ENCODE results near the gene MRPL49. TPM values are rescaled to one million over a fixed set of nuclear protein-coding genes. Genes with fewer than 3 reads are reported as not detected.
A peak's percentile ranks its signal among the peaks of the same experiment; 100 is the strongest.

MRPL49 gene
- total and polyA plus RNA-seq, 2 of the 13 experiments (the other 11 are each of a cell fraction or from before 2014, with no cell fraction given): 39.2 to 53.3 TPM

DNA sequence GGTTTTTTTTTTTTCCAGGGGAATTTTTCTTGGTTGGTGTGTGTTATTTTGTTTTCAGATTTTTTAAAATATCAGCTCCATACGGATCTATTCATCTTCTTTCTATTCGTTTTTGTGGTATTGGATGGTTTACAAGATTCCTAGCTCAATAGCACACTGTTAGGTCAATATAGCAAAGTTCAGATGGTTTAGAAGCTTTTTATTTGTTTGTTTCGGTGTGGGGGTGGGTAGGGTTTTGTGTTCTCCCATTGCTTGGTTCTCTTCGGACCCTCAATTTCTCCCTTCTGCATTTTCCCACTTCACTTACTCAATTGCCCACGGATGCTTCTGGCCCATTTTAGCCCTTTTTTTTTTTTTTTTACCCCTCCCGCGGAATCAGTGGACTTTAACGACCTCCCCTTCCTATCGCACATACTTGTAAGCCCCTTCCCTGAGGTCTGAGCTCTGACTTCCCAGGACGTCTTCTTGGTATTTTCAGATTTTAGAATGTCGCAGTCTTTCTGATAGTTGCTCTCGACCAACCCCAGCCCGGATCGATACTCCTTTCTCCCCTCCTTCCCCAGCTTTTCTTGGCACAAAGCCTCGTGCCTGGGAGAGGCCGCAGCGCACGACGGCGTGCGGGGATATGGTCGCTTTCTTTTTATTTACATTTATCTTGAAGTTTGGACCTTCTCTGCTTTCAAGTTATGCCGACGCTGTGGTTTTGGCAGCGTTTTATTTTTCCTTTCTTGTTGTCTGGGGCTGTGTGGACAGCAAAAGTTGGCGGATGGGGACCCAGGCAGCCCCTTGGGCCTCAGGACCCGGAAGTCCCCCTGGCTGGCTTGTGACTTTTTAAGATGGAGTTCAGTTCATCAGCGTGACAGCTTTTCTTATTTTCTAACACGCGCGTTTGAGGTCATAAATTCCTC lies 43.5 kb downstream of the MRPL49 start (continued):
- TF ChIP-seq, protein P1, sequence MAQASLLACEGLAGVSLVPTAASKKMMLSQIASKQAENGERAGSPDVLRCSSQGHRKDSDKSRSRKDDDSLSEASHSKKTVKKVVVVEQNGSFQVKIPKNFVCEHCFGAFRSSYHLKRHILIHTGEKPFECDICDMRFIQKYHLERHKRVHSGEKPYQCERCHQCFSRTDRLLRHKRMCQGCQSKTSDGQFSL (CRISPR knock-in tag; IDR thresholded peaks at IDR 0.05): no peak
- TF ChIP-seq SKI (IDR thresholded peaks at IDR 0.05; ENCODE audit: partially characterized antibody): peak; percentile 50
- 0 out of 2 replicates have a peak, but pooled peaks have one; percentile 45 for TF ChIP-seq ZNF570 (CRISPR knock-in tag; IDR thresholded peaks at IDR 0.05; ENCODE audit: borderline replicate concordance)
- 0 out of 2 replicates have a peak, but pooled peaks have one; percentile 38 for TF ChIP-seq IRF2 (CRISPR knock-in tag; IDR thresholded peaks at IDR 0.05)
- TF ChIP-seq, protein P2, sequence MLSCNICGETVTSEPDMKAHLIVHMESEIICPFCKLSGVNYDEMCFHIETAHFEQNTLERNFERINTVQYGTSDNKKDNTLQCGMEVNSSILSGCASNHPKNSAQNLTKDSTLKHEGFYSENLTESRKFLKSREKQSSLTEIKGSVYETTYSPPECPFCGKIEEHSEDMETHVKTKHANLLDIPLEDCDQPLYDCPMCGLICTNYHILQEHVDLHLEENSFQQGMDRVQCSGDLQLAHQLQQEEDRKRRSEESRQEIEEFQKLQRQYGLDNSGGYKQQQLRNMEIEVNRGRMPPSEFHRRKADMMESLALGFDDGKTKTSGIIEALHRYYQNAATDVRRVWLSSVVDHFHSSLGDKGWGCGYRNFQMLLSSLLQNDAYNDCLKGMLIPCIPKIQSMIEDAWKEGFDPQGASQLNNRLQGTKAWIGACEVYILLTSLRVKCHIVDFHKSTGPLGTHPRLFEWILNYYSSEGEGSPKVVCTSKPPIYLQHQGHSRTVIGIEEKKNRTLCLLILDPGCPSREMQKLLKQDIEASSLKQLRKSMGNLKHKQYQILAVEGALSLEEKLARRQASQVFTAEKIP (CRISPR knock-in tag; IDR thresholded peaks at IDR 0.05; ENCODE audit: borderline replicate concordance): no peak
- peak; percentile 70; the same call in 1 of the 2 replicates for TF ChIP-seq ZFP36L1 (CRISPR knock-in tag; IDR thresholded peaks at IDR 0.05)
- TF ChIP-seq RFXAP (CRISPR knock-in tag; IDR thresholded peaks at IDR 0.05; ENCODE audit: borderline replicate concordance): peak; percentile 22; the same call in 1 of the 2 replicates
- TF ChIP-seq AKAP8 (CRISPR knock-in tag; IDR thresholded peaks at IDR 0.05): no peak
- TF ChIP-seq EED (CRISPR knock-in tag; IDR thresholded peaks at IDR 0.05): no peak
- TF ChIP-seq, protein P3, sequence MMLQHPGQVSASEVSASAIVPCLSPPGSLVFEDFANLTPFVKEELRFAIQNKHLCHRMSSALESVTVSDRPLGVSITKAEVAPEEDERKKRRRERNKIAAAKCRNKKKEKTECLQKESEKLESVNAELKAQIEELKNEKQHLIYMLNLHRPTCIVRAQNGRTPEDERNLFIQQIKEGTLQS (CRISPR knock-in tag; IDR thresholded peaks at IDR 0.05): no peak
- peak; percentile 86; the same call in 1 of the 2 replicates for TF ChIP-seq ZNF430 (CRISPR knock-in tag; IDR thresholded peaks at IDR 0.05)
- peak; percentile 53; the same call in 1 of the 2 replicates for TF ChIP-seq DPF2 (CRISPR knock-in tag; IDR thresholded peaks at IDR 0.05; ENCODE audit: borderline replicate concordance, low read depth)
- no peak for TF ChIP-seq ZNF670 (CRISPR knock-in tag; IDR thresholded peaks at IDR 0.05; ENCODE audit: borderline replicate concordance)
- peak; percentile 83; the same call in 1 of the 2 replicates for TF ChIP-seq ZNF605 (CRISPR knock-in tag; IDR thresholded peaks at IDR 0.05)
- TF ChIP-seq CHD4 (IDR thresholded peaks at IDR 0.05; ENCODE audit: borderline replicate concordance, low read length): peak; percentile 42
- TF ChIP-seq, protein P4, sequence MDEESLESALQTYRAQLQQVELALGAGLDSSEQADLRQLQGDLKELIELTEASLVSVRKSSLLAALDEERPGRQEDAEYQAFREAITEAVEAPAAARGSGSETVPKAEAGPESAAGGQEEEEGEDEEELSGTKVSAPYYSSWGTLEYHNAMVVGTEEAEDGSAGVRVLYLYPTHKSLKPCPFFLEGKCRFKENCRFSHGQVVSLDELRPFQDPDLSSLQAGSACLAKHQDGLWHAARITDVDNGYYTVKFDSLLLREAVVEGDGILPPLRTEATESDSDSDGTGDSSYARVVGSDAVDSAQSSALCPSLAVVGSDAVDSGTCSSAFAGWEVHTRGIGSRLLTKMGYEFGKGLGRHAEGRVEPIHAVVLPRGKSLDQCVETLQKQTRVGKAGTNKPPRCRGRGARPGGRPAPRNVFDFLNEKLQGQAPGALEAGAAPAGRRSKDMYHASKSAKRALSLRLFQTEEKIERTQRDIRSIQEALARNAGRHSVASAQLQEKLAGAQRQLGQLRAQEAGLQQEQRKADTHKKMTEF (CRISPR knock-in tag; IDR thresholded peaks at IDR 0.05): peak; percentile 84
- TF ChIP-seq CREM (IDR thresholded peaks at IDR 0.05): peak; percentile 77
- TF ChIP-seq CREM (CRISPR knock-in tag; IDR thresholded peaks at IDR 0.05): no peak
- TF ChIP-seq GATAD1 (CRISPR knock-in tag; IDR thresholded peaks at IDR 0.05): peak; percentile 28; the same call in 1 of the 2 replicates
- TF ChIP-seq GATAD2A (CRISPR knock-in tag; IDR thresholded peaks at IDR 0.05): peak; percentile 90
- TF ChIP-seq, protein P5, sequence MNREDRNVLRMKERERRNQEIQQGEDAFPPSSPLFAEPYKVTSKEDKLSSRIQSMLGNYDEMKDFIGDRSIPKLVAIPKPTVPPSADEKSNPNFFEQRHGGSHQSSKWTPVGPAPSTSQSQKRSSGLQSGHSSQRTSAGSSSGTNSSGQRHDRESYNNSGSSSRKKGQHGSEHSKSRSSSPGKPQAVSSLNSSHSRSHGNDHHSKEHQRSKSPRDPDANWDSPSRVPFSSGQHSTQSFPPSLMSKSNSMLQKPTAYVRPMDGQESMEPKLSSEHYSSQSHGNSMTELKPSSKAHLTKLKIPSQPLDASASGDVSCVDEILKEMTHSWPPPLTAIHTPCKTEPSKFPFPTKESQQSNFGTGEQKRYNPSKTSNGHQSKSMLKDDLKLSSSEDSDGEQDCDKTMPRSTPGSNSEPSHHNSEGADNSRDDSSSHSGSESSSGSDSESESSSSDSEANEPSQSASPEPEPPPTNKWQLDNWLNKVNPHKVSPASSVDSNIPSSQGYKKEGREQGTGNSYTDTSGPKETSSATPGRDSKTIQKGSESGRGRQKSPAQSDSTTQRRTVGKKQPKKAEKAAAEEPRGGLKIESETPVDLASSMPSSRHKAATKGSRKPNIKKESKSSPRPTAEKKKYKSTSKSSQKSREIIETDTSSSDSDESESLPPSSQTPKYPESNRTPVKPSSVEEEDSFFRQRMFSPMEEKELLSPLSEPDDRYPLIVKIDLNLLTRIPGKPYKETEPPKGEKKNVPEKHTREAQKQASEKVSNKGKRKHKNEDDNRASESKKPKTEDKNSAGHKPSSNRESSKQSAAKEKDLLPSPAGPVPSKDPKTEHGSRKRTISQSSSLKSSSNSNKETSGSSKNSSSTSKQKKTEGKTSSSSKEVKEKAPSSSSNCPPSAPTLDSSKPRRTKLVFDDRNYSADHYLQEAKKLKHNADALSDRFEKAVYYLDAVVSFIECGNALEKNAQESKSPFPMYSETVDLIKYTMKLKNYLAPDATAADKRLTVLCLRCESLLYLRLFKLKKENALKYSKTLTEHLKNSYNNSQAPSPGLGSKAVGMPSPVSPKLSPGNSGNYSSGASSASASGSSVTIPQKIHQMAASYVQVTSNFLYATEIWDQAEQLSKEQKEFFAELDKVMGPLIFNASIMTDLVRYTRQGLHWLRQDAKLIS (CRISPR knock-in tag; IDR thresholded peaks at IDR 0.05): no peak
- no peak for TF ChIP-seq HOXA5 (CRISPR knock-in tag; IDR thresholded peaks at IDR 0.05)
- TF ChIP-seq MBD4 (IDR thresholded peaks at IDR 0.05; ENCODE audit: borderline replicate concordance, low read length): no peak; the same call in 1 of the 2 replicates

All from HepG2 (cell line).